GM23338 (cell line): ENCODE measurements around the gene TSHZ2. TPM values are rescaled to one million over a fixed set of nuclear protein-coding genes. Genes with fewer than 3 reads are reported as not detected.
A peak's percentile ranks its signal among the peaks of the same experiment; 100 is the strongest.

Experiments
- ATAC-seq: fragments of 200-7000 bp; cut with Tn5 transposase; 3 replicates; pipeline ENCODE4 v1.9.1; 2020
- DNase-seq: peaks from one replicate; pipeline ENCODE4 v3.0.0-alpha.2; 2015; ENCODE audit warnings: low spot score
- H2AFZ ChIP-seq: fragments of 200-600 bp; sonication (generic); 2 replicates; pipeline ENCODE4 v1.8.0; 2016; ENCODE audit warnings: antibody characterized with exemption, mild to moderate bottlenecking, moderate library complexity
- H3F3A ChIP-seq: fragments of 200-600 bp; sonication (generic); replicated peaks from 2 replicates; pipeline ENCODE4 v1.8.0; 2017; ENCODE audit warnings: antibody characterized with exemption, mixed run types, low read depth
- H3K27ac ChIP-seq: fragments of 200-600 bp; sonication (generic); 2 replicates; pipeline ENCODE4 v1.6.1; 2016; ENCODE audit warnings: low read depth
- H3K27me3 ChIP-seq: fragments of 200-600 bp; sonication (generic); 2 replicates; pipeline ENCODE4 v1.8.0; 2016; ENCODE audit warnings: mild to moderate bottlenecking, mixed run types, moderate library complexity; ENCODE audit not compliant: insufficient read depth
- H3K36me3 ChIP-seq: fragments of 200-600 bp; sonication (generic); 2 replicates; pipeline ENCODE4 v1.8.0; 2016; ENCODE audit warnings: mild to moderate bottlenecking; ENCODE audit not compliant: insufficient read depth
- H3K4me1 ChIP-seq: fragments of 200-600 bp; sonication (generic); 2 replicates; pipeline ENCODE4 v1.8.0; 2016; ENCODE audit warnings: mild to moderate bottlenecking, moderate library complexity; ENCODE audit not compliant: insufficient read depth
- H3K4me2 ChIP-seq: fragments of 200-600 bp; sonication (generic); 2 replicates; pipeline ENCODE4 v1.7.1; 2017; ENCODE audit warnings: mixed run types
- H3K4me3 ChIP-seq: fragments of 200-600 bp; sonication (generic); 2 replicates; pipeline ENCODE4 v1.6.1; 2016; ENCODE audit warnings: mixed run types
- H3K79me2 ChIP-seq: fragments of 200-600 bp; sonication (generic); replicated peaks from 2 replicates; pipeline ENCODE4 v1.8.0; 2017; ENCODE audit warnings: mild to moderate bottlenecking; ENCODE audit not compliant: insufficient read depth
- H3K9me2 ChIP-seq: fragments of 200-600 bp; sonication (generic); 2 replicates; pipeline ENCODE4 v1.8.0; 2017; ENCODE audit not compliant: insufficient read depth
- H4K20me1 ChIP-seq: fragments of 200-600 bp; sonication (generic); replicated peaks from 2 replicates; pipeline ENCODE4 v1.8.0; 2017; ENCODE audit warnings: mild to moderate bottlenecking; ENCODE audit not compliant: insufficient read depth
- H3K27ac Mint-ChIP-seq: 2 replicates; pipeline ENCODE4 v1.8.0; 2020; ENCODE audit warnings: inconsistent platforms, mild to moderate bottlenecking, moderate library complexity, mixed read lengths
- H3K27me3 Mint-ChIP-seq: 3 replicates; pipeline ENCODE4 v1.8.0; 2022; ENCODE audit warnings: low read depth, mild to moderate bottlenecking, moderate library complexity, mixed read lengths, inconsistent platforms; ENCODE audit not compliant: insufficient read depth, poor library complexity
- H3K36me3 Mint-ChIP-seq: 3 replicates; pipeline ENCODE4 v1.8.0; 2021; ENCODE audit warnings: low read depth, mild to moderate bottlenecking, inconsistent platforms, moderate library complexity, mixed read lengths
- H3K4me1 Mint-ChIP-seq: 3 replicates; pipeline ENCODE4 v1.8.0; 2020; ENCODE audit warnings: mild to moderate bottlenecking, inconsistent platforms, mixed read lengths
- H3K4me3 Mint-ChIP-seq: 3 replicates; pipeline ENCODE4 v1.8.0; 2021; ENCODE audit warnings: moderate library complexity, mild to moderate bottlenecking, inconsistent platforms, mixed read lengths
- H3K9me3 Mint-ChIP-seq: 3 replicates; pipeline ENCODE4 v1.8.0; 2020; ENCODE audit warnings: moderate library complexity, mild to moderate bottlenecking, inconsistent platforms, mixed read lengths
- CREB1 ChIP-seq: fragments of 250-450 bp; sonication (Bioruptor Pico); IDR thresholded peaks from 2 replicates; pipeline ENCODE4 v1.5.0; 2020; ENCODE audit warnings: low read depth, mild to moderate bottlenecking, moderate library complexity
- EZH2 ChIP-seq: fragments of 200-600 bp; sonication (generic); IDR thresholded peaks from one replicate; pipeline ENCODE4 v1.8.0; 2017; ENCODE audit warnings: antibody characterized with exemption, mild to moderate bottlenecking, low read depth; ENCODE audit not compliant: unreplicated experiment
- EZH2phosphoT487 ChIP-seq: fragments of 200-600 bp; sonication (generic); IDR thresholded peaks from one replicate; pipeline ENCODE4 v1.8.1; 2018; ENCODE audit warnings: antibody characterized with exemption; ENCODE audit not compliant: unreplicated experiment
- JUNB ChIP-seq: IDR thresholded peaks from one replicate; pipeline ENCODE4 v1.6.1; 2016; ENCODE audit warnings: antibody characterized with exemption; ENCODE audit not compliant: unreplicated experiment
- NANOG ChIP-seq: IDR thresholded peaks from 2 replicates; pipeline ENCODE4 v1.6.1; 2016; ENCODE audit warnings: antibody characterized with exemption, borderline replicate concordance
- POLR2AphosphoS5 ChIP-seq: IDR thresholded peaks from 2 replicates; pipeline ENCODE4 v1.6.1; 2016; ENCODE audit warnings: antibody characterized with exemption, low read depth
- STAT1 ChIP-seq: IDR thresholded peaks from one replicate; pipeline ENCODE4 v1.6.1; 2016; ENCODE audit warnings: antibody characterized with exemption; ENCODE audit not compliant: unreplicated experiment
- ZNF114 ChIP-seq: fragments of 250-450 bp; sonication (Bioruptor Pico); IDR thresholded peaks from 2 replicates; pipeline ENCODE4 v1.5.0; 2020; ENCODE audit warnings: mild to moderate bottlenecking, moderate library complexity
- ZNF331 ChIP-seq: fragments of 250-450 bp; sonication (Bioruptor Pico); IDR thresholded peaks from 2 replicates; pipeline ENCODE4 v1.5.0; 2020; ENCODE audit warnings: low read depth, mild to moderate bottlenecking, moderate library complexity
- polyA plus RNA-seq: library from polyadenylated mRNA; unstranded; fragments of >200 nt; fragmentation: Nextera tagmentation; extraction: Ambion mirVana; gene quantifications from 2 replicates; pipeline ENCODE4 v1.2.1, GENCODE V29; 2016
- total RNA-seq: library from RNA; depleted of rRNA; stranded (reverse); fragments of >200 nt; shearing (Covaris generic); gene quantifications from 2 replicates; pipeline ENCODE4 v1.2.3, GENCODE V29; 2014
- TF ChIP-seq, protein P1 (sequence below): fragments of 250-450 bp; sonication (Bioruptor Pico); IDR thresholded peaks from 2 replicates; pipeline ENCODE4 v1.5.0; 2020; ENCODE audit warnings: mild to moderate bottlenecking, moderate library complexity
- TF ChIP-seq, protein P2 (sequence below): IDR thresholded peaks from 2 replicates; pipeline ENCODE4 v1.6.1; 2016; ENCODE audit warnings: antibody characterized with exemption
- TF ChIP-seq, protein P3 (sequence below), 2 experiments: fragments of 200-600 bp in 1 of 2; sonication (generic) in 1 of 2; conservative IDR thresholded peaks; 2 replicates each; pipeline versions ENCODE4 v1.5.1 to v1.6.1; 2016 to 2017; ENCODE audit warnings: antibody characterized with exemption in 2 of 2, low read depth in 2 of 2, mild to moderate bottlenecking in 2 of 2, moderate library complexity in 1 of 2
- TF ChIP-seq, protein P4 (sequence below): IDR thresholded peaks from one replicate; pipeline ENCODE4 v1.6.1; 2018; ENCODE audit warnings: antibody characterized with exemption; ENCODE audit not compliant: unreplicated experiment

Gene TSHZ2
- total and polyA plus RNA-seq, 2 experiments from 2014 or later = 0.49 to 1.3 TPM

DNA sequence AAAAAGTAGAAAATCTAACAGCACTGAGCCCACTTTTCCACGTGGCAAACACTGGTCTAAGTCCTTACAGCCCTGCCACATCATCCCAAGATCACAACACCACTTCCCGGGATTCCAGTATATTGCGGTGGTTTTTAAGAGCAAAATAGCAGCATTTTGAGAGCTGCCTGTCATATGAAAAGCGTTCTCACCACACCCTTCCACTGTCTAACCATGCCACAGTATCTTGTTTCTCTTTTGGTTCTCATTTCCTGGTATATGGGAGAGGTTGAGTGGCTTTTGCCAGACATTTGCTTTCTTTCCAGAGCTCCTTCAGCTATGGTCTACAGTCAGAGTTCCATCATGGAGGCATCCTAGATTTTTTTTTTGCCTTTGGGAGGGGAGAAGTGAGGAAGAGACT, 243.0 kb downstream of the TSHZ2 start:
- Histone ChIP-seq H3K27ac (no peak overlapping the region), H4K20me1 (no peaks in the 10 kb centered on the region), H3K79me2 (no peaks in the 10 kb centered on the region), H2AFZ (peak overlapping the region; percentile 30; the same call in 1 of the 2 replicates), H3F3A (no peaks in the 10 kb centered on the region), H3K4me1 (peaks cover 22% of the 10 kb centered on the region), H3K4me3 (no peak overlapping the region), H3K36me3 (no peaks in the 10 kb centered on the region), H3K27me3 (no peaks in the 10 kb centered on the region), H3K9me2 (no peaks in the 10 kb centered on the region), H3K4me2 (no peak overlapping the region)
- Mint-ChIP-seq H3K4me3 (no peak overlapping the region), H3K27ac (no peak overlapping the region), H3K9me3 (peaks cover 7% of the 10 kb centered on the region), H3K4me1 (peaks cover 27% of the 10 kb centered on the region), H3K27me3 (peaks cover 2% of the 10 kb centered on the region), H3K36me3 (peaks cover 7% of the 10 kb centered on the region; the same call in 2 of the 3 replicates)
- TF ChIP-seq, protein P1, sequence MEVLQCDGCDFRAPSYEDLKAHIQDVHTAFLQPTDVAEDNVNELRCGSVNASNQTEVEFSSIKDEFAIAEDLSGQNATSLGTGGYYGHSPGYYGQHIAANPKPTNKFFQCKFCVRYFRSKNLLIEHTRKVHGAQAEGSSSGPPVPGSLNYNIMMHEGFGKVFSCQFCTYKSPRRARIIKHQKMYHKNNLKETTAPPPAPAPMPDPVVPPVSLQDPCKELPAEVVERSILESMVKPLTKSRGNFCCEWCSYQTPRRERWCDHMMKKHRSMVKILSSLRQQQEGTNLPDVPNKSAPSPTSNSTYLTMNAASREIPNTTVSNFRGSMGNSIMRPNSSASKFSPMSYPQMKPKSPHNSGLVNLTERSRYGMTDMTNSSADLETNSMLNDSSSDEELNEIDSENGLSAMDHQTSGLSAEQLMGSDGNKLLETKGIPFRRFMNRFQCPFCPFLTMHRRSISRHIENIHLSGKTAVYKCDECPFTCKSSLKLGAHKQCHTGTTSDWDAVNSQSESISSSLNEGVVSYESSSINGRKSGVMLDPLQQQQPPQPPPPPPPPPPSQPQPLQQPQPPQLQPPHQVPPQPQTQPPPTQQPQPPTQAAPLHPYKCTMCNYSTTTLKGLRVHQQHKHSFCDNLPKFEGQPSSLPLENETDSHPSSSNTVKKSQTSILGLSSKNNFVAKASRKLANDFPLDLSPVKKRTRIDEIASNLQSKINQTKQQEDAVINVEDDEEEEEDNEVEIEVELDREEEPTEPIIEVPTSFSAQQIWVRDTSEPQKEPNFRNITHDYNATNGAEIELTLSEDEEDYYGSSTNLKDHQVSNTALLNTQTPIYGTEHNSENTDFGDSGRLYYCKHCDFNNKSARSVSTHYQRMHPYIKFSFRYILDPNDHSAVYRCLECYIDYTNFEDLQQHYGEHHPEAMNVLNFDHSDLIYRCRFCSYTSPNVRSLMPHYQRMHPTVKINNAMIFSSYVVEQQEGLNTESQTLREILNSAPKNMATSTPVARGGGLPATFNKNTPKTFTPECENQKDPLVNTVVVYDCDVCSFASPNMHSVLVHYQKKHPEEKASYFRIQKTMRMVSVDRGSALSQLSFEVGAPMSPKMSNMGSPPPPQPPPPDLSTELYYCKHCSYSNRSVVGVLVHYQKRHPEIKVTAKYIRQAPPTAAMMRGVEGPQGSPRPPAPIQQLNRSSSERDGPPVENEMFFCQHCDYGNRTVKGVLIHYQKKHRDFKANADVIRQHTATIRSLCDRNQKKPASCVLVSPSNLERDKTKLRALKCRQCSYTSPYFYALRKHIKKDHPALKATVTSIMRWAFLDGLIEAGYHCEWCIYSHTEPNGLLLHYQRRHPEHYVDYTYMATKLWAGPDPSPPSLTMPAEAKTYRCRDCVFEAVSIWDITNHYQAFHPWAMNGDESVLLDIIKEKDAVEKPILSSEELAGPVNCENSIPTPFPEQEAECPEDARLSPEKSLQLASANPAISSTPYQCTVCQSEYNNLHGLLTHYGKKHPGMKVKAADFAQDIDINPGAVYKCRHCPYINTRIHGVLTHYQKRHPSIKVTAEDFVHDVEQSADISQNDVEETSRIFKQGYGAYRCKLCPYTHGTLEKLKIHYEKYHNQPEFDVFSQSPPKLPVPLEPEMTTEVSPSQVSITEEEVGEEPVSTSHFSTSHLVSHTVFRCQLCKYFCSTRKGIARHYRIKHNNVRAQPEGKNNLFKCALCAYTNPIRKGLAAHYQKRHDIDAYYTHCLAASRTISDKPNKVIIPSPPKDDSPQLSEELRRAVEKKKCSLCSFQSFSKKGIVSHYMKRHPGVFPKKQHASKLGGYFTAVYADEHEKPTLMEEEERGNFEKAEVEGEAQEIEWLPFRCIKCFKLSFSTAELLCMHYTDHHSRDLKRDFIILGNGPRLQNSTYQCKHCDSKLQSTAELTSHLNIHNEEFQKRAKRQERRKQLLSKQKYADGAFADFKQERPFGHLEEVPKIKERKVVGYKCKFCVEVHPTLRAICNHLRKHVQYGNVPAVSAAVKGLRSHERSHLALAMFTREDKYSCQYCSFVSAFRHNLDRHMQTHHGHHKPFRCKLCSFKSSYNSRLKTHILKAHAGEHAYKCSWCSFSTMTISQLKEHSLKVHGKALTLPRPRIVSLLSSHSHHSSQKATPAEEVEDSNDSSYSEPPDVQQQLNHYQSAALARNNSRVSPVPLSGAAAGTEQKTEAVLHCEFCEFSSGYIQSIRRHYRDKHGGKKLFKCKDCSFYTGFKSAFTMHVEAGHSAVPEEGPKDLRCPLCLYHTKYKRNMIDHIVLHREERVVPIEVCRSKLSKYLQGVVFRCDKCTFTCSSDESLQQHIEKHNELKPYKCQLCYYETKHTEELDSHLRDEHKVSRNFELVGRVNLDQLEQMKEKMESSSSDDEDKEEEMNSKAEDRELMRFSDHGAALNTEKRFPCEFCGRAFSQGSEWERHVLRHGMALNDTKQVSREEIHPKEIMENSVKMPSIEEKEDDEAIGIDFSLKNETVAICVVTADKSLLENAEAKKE (CRISPR knock-in tag) = no peak
- TF ChIP-seq, protein P2, sequence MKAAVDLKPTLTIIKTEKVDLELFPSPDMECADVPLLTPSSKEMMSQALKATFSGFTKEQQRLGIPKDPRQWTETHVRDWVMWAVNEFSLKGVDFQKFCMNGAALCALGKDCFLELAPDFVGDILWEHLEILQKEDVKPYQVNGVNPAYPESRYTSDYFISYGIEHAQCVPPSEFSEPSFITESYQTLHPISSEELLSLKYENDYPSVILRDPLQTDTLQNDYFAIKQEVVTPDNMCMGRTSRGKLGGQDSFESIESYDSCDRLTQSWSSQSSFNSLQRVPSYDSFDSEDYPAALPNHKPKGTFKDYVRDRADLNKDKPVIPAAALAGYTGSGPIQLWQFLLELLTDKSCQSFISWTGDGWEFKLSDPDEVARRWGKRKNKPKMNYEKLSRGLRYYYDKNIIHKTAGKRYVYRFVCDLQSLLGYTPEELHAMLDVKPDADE = no peak
- TF ChIP-seq CREB1 = no peak
- no peak for TF ChIP-seq POLR2AphosphoS5
- TF ChIP-seq JUNB = no peak
- TF ChIP-seq STAT1 = no peak
- no peak for TF ChIP-seq ZNF331 (CRISPR knock-in tag)
- no peak for TF ChIP-seq ZNF114 (CRISPR knock-in tag)
- TF ChIP-seq, protein P3, sequence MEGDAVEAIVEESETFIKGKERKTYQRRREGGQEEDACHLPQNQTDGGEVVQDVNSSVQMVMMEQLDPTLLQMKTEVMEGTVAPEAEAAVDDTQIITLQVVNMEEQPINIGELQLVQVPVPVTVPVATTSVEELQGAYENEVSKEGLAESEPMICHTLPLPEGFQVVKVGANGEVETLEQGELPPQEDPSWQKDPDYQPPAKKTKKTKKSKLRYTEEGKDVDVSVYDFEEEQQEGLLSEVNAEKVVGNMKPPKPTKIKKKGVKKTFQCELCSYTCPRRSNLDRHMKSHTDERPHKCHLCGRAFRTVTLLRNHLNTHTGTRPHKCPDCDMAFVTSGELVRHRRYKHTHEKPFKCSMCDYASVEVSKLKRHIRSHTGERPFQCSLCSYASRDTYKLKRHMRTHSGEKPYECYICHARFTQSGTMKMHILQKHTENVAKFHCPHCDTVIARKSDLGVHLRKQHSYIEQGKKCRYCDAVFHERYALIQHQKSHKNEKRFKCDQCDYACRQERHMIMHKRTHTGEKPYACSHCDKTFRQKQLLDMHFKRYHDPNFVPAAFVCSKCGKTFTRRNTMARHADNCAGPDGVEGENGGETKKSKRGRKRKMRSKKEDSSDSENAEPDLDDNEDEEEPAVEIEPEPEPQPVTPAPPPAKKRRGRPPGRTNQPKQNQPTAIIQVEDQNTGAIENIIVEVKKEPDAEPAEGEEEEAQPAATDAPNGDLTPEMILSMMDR (conservative IDR thresholded peaks at IDR 0.05; ENCODE audit: low read depth in 2 of 2) = no peak
- no peak for TF ChIP-seq EZH2
- TF ChIP-seq EZH2phosphoT487 = no peak
- TF ChIP-seq NANOG = no peak
- TF ChIP-seq, protein P4, sequence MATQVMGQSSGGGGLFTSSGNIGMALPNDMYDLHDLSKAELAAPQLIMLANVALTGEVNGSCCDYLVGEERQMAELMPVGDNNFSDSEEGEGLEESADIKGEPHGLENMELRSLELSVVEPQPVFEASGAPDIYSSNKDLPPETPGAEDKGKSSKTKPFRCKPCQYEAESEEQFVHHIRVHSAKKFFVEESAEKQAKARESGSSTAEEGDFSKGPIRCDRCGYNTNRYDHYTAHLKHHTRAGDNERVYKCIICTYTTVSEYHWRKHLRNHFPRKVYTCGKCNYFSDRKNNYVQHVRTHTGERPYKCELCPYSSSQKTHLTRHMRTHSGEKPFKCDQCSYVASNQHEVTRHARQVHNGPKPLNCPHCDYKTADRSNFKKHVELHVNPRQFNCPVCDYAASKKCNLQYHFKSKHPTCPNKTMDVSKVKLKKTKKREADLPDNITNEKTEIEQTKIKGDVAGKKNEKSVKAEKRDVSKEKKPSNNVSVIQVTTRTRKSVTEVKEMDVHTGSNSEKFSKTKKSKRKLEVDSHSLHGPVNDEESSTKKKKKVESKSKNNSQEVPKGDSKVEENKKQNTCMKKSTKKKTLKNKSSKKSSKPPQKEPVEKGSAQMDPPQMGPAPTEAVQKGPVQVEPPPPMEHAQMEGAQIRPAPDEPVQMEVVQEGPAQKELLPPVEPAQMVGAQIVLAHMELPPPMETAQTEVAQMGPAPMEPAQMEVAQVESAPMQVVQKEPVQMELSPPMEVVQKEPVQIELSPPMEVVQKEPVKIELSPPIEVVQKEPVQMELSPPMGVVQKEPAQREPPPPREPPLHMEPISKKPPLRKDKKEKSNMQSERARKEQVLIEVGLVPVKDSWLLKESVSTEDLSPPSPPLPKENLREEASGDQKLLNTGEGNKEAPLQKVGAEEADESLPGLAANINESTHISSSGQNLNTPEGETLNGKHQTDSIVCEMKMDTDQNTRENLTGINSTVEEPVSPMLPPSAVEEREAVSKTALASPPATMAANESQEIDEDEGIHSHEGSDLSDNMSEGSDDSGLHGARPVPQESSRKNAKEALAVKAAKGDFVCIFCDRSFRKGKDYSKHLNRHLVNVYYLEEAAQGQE = no peak
- no peak for ATAC-seq
- DNase-seq = no peak
